Stimulated activated naive CD4-positive, alpha-beta T cell treated with Interleukin-2 at 50 U/mL for 16 hours (primary cell): Measurements from ENCODE around the gene PID1.

Experiments
- DNase-seq: peaks from one replicate; lab custom pipeline; 2025; lab: John Stamatoyannopoulos, UW

Gene PID1

GRCh38 chr2:229270551-229271410 lies at the start of gene PID1:
Gene PID1 (minus strand): TSS chr2:229271287. CDS start chr2:229271043, 244 bp downstream.
- DNase-seq = no peak

- no peak for DNase-seq
These were observed 48.5 kb upstream of the PID1 start for GRCh38 chr2:229319558-229319957.

- no peak for DNase-seq
These were observed 43.0 kb upstream of the PID1 start for GRCh38 chr2:229314117-229314516.

GRCh38 chr2:229313591-229313990 lies 42.5 kb upstream of the PID1 start:
- DNase-seq = no peak

- no peak for DNase-seq
These were observed 30.1 kb upstream of the PID1 start for GRCh38 chr2:229301237-229301636.

GRCh38 chr2:229300790-229301189 lies 29.7 kb upstream of the PID1 start:
- DNase-seq = no peak

GRCh38 chr2:229300371-229300770 lies 29.3 kb upstream of the PID1 start:
- DNase-seq = no peak

- no peak for DNase-seq
These were observed 26.2 kb upstream of the PID1 start for GRCh38 chr2:229297247-229297646.

- no peak for DNase-seq
These were observed 25.4 kb upstream of the PID1 start for GRCh38 chr2:229296536-229296935.

GRCh38 chr2:229296016-229296415 lies 24.9 kb upstream of the PID1 start:
- DNase-seq = no peak

GRCh38 chr2:229287823-229288222 lies 16.7 kb upstream of the PID1 start:
- DNase-seq = no peak

- no peak for DNase-seq
These were observed 11.9 kb upstream of the PID1 start for GRCh38 chr2:229282758-229283546.

- no peak for DNase-seq
These were observed 8.4 kb upstream of the PID1 start for GRCh38 chr2:229279516-229279915.

GRCh38 chr2:229275506-229275905 lies 4.4 kb upstream of the PID1 start:
- no peak for DNase-seq

- DNase-seq = no peak
These were observed 2.7 kb upstream of the PID1 start for GRCh38 chr2:229273723-229274338.

GRCh38 chr2:229273006-229273722 lies 2.1 kb upstream of the PID1 start:
- no peak for DNase-seq

- no peak for DNase-seq
These were observed 1.1 kb downstream of the PID1 start for GRCh38 chr2:229269941-229270340.

GRCh38 chr2:229269146-229269545 lies 1.9 kb downstream of the PID1 start:
- no peak for DNase-seq

GRCh38 chr2:229268626-229269025 lies 2.5 kb downstream of the PID1 start:
- no peak for DNase-seq

GRCh38 chr2:229267080-229267479 lies 4.0 kb downstream of the PID1 start:
- no peak for DNase-seq

- DNase-seq = no peak
These were observed 5.4 kb downstream of the PID1 start for GRCh38 chr2:229265727-229266126.

GRCh38 chr2:229261599-229261998 lies 9.5 kb downstream of the PID1 start:
- DNase-seq = no peak
